ENCODE data around the gene CMBL.
"Not testable (repeated sequence)": the region's sequence is repeated elsewhere in the genome, so short reads cannot be mapped to it uniquely, and the experiment has no call there.

The CMBL gene

DNA sequence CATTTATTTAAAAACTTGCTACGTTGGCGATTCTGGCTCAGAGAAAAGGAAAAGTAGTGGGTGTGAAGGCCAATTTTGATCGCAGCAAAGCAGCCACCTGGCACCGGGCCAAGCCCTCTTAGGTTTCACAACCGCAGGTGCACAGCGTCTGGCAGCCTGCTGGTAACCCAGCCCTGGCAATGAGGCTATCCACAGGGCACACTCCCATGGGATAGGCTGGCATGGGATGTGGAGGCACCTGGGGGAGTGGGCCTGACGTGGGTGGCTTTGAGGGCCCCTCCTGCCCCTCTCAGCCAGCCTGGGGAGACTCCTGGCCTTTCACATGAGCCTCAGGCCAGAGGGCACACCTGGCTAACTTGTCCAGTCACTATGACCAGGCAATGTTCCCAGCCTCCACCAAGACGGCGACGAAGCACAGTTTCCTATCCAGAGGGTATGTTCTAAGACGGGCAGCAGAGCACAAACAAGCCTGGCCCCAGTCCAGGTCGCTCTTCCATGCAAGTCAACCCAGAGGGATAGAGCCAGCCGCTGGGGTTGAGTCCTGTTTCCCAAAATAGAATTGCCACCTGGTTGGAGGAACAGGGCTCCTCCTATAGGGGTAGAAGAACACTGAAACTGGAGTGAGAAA, 19.0 kb downstream of the CMBL start:
- Histone ChIP-seq H3K4me1 (ENCODE audit: control insufficient read depth, low read depth, low read length) (peaks cover 4% of the 10 kb centered on the region), H3K27me3 (ENCODE audit: control insufficient read depth, insufficient read depth, low read length) (no peaks in the 10 kb centered on the region), H3K36me3 (ENCODE audit: control insufficient read depth, low read depth, low read length) (no peaks in the 10 kb centered on the region), H3K27ac (ENCODE audit: low read length) (no peak overlapping the region), H3K4me3 (ENCODE audit: low read length) (no peak overlapping the region), H3K9ac (ENCODE audit: low read length) (no peak overlapping the region), H3K9me3 (ENCODE audit: control insufficient read depth, low read depth, low read length) (no peaks in the 10 kb centered on the region)

DNA sequence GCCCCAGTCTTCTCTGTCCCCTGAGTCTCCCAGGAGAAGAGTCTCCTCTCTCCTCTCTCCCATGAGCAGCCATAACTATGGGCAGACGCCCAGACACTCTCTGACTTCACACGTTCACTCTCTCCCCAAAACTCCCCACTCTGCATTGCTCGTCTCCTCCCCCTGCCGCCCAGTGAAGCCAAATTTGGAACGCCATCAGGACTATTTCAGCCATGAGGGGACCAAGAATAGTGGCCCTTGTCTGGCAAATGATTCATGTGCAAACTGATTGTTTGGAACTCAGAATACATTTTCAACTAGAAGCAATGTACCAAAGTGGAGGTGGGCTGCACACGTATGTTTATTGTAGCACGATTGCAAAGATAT, 20.9 kb downstream of the CMBL start:
- H3K9me3 ChIP-seq (ENCODE audit: control insufficient read depth, low read depth, low read length): no peaks in the 10 kb centered on the region
- no peak overlapping the region for H3K27ac ChIP-seq (ENCODE audit: low read length)

DNA sequence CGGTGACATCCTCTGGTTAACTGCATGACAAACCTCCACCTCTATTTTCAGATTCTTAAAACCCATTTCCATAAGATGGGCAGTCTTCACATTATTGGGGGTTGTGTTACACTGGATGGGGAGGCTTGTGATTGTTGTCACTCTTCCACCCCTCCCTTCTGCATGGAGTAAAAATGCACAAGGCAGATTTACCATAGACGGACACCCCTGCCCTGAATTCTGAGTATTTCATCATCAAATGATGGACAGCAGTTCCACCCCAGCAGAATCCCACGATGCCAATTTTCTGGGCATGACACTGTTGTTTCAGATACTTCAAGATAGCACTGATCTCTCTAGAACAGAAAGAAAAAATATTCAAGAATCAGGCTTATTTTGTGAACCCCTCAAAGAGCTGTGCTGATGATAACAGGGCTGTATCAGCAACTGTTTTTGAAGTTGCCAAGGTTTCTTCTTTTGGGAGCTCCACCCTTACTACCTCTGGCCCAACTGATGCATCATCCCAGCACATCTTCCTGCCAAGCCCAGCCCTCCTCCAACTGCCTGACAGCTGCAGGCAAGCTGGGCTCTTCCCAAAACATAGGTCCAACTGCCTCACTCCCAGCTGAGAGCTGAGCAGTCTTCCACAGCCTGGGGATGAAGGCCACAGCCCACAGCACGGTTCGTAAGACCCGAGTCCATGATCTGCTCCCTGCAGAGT, 21.4 kb downstream of the CMBL start:
- Histone ChIP-seq H3K4me1 (ENCODE audit: control insufficient read depth, low read depth, low read length) (peaks cover 4% of the 10 kb centered on the region), H3K4me3 (ENCODE audit: low read length) (no peak overlapping the region), H3K27me3 (ENCODE audit: control insufficient read depth, insufficient read depth, low read length) (no peaks in the 10 kb centered on the region), H3K9ac (ENCODE audit: low read length) (no peak overlapping the region), H3K36me3 (ENCODE audit: control insufficient read depth, low read depth, low read length) (no peaks in the 10 kb centered on the region), H3K27ac (ENCODE audit: low read length) (no peak overlapping the region), H3K9me3 (ENCODE audit: control insufficient read depth, low read depth, low read length) (no peaks in the 10 kb centered on the region)

More for the DNA sequence above, 20.9 kb downstream of the CMBL start:
- Histone ChIP-seq H3K4me3 (ENCODE audit: low read length) (no peak overlapping the region), H3K9ac (ENCODE audit: low read length) (no peak overlapping the region), H3K27me3 (ENCODE audit: control insufficient read depth, insufficient read depth, low read length) (no peaks in the 10 kb centered on the region), H3K4me1 (ENCODE audit: control insufficient read depth, low read depth, low read length) (peaks cover 4% of the 10 kb centered on the region), H3K36me3 (ENCODE audit: control insufficient read depth, low read depth, low read length) (no peaks in the 10 kb centered on the region)

DNA sequence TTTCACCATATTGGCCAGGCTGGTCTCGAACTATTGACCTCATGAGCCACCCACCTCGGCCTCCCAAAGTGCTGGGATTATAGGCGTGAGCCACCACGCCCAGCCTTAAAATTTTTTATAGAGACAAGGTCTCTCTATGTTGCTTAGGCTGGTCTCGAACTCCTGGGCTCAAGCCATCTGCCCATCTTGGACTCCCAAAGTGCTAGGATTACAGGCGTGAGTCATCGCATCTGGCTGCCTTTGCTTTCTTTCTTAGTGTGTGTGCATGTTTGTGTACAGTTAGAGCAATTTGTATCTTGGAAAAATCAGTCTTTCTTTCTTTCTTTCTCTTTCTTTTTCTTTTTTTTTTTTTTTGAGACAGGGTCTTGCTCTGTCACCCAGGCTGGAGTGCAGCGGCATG, 22.3 kb downstream of the CMBL start:
- H3K4me1 ChIP-seq (ENCODE audit: control insufficient read depth, low read depth, low read length); H3K9me3 ChIP-seq (ENCODE audit: control insufficient read depth, low read depth, low read length); H3K4me3 ChIP-seq (ENCODE audit: low read length); H3K36me3 ChIP-seq (ENCODE audit: control insufficient read depth, low read depth, low read length); H3K9ac ChIP-seq (ENCODE audit: low read length); H3K27me3 ChIP-seq (ENCODE audit: control insufficient read depth, insufficient read depth, low read length); H3K27ac ChIP-seq (ENCODE audit: low read length): not testable (repeated sequence)

DNA sequence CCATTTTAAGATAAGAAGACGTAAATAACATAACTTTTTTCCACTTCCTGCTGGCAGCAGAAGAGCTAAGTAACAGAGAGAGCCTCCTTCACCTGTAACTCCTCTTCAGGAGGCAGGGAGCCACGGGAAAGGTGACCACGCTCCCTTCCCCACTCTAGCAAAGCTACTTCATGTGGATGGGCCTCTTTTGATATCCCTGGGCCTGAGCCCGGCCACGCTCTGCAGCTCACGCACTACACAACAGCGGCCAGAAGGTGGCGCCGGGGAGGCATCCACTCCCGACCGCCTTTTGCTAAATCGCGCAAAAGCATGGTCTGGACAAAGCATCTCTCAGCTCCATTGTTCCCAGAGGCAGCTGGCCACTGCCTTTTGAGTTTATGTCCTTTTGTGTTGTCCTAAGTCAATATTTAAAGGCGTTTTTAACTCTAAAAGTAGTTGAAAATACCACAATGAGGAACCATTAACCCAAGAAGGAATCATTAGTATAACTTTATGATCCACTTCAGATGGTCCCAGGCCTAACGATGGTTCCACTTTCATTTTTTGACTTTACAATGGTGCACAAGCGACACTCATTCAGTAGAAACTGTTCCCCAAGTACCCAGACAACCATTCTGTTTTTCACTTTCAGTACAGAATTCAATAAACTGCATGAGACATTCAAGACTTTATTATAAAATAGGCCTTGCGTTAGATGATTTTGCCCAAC, 23.6 kb downstream of the CMBL start:
- Histone ChIP-seq H3K27ac (ENCODE audit: low read length) (no peak overlapping the region), H3K9ac (ENCODE audit: low read length) (no peak overlapping the region), H3K9me3 (ENCODE audit: control insufficient read depth, low read depth, low read length) (no peaks in the 10 kb centered on the region), H3K36me3 (ENCODE audit: control insufficient read depth, low read depth, low read length) (no peaks in the 10 kb centered on the region), H3K4me3 (ENCODE audit: low read length) (no peak overlapping the region), H3K4me1 (ENCODE audit: control insufficient read depth, low read depth, low read length) (peaks cover 4% of the 10 kb centered on the region), H3K27me3 (ENCODE audit: control insufficient read depth, insufficient read depth, low read length) (no peaks in the 10 kb centered on the region)

DNA sequence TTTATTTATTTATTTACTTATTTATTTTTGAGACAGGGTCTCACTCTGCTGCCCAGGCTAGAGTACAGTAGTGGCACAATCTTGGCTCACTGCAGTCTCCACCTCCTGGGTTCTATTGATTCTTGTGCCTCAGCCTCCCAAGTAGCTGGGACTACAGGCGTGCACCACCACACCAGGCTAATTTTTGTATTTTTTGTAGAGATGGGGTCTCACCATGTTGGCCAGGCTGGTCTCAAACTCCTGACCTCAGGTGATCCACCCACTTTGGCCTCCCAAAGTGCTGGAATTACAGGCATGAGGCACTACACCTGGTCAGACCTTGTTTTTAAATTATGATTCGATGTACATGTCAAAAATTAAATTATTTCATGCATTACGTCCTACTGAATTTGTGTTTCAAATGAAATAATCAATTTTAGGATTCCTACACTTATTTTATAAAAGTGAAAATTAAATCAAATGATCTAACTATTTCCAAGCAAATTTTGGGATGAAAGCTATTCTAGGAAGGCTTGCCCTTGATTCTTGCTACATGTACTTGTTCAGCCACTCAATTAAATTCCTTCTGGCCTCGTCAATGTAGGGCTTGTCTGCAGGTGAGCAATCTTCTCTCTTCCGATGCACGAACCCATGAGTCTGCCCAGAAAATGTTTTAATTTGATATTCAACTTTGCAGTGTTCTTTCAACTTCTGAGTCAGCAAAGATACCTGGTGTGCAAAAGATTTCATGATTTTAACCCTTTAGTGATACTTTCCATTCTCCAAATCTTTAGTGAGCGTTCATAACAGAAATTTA, 27.6 kb downstream of the CMBL start:
- no peaks in the 10 kb centered on the region for H3K9me3 ChIP-seq (ENCODE audit: control insufficient read depth, low read depth, low read length)
- H3K9ac ChIP-seq (ENCODE audit: low read length): no peak overlapping the region
- peaks cover 14% of the 10 kb centered on the region for H3K4me1 ChIP-seq (ENCODE audit: control insufficient read depth, low read depth, low read length)
- no peak overlapping the region for H3K4me3 ChIP-seq (ENCODE audit: low read length)
- no peaks in the 10 kb centered on the region for H3K36me3 ChIP-seq (ENCODE audit: control insufficient read depth, low read depth, low read length)
- no peak overlapping the region for H3K27ac ChIP-seq (ENCODE audit: low read length)
- no peaks in the 10 kb centered on the region for H3K27me3 ChIP-seq (ENCODE audit: control insufficient read depth, insufficient read depth, low read length)

DNA sequence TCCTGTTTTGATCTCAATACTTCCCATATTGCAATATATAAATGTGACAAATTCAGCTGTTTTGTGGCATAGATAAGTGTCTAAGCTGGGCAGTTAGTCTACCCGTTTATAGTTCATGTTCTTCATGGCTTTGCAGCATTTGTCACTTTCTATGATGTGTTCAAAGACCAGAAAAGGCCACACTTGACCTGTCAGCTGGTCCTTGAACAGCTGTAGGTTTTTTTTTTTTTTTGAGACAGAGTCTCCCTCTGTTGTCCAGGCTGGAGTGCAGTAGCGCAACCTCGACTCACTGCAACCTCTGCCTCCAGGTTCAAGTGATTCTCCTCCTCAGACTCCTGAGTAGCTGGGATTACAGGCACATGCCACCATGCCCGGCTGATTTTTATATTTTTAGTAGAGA, 28.4 kb downstream of the CMBL start:
- peaks cover 13% of the 10 kb centered on the region for H3K4me1 ChIP-seq (ENCODE audit: control insufficient read depth, low read depth, low read length)
- H3K27me3 ChIP-seq (ENCODE audit: control insufficient read depth, insufficient read depth, low read length): no peaks in the 10 kb centered on the region
- no peaks in the 10 kb centered on the region for H3K9me3 ChIP-seq (ENCODE audit: control insufficient read depth, low read depth, low read length)
- no peaks in the 10 kb centered on the region for H3K36me3 ChIP-seq (ENCODE audit: control insufficient read depth, low read depth, low read length)
- no peak overlapping the region for H3K27ac ChIP-seq (ENCODE audit: low read length)
- H3K4me3 ChIP-seq (ENCODE audit: low read length): no peak overlapping the region
- H3K9ac ChIP-seq (ENCODE audit: low read length): no peak overlapping the region

DNA sequence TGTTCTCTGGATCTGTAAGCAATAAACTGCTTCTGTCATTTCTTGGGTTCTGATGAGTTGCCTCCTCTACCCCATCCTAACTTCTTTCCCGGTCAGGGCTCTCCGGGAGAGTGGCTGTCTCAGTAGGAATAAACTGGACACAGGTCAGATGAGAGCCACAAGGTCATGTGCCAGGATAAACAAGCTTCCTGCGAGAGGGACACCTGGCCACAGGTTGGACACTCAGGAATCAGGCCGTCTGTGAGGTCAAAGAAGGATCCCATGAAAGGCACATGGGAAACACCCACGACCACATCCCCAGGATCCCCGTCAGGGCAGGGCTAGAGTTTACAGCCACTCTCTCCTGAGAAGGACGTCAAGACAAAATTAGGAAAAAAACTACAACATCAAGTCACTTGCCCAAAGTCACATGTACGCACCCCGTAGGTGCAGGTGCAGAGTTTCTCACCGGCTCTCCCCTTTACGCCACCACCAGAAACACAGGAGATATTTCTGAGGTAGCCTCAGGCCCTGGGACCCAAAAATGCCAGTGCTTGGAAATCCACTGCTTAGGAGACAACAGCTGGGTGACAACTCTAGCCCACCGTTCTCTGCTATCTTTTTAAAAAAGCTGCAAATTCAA, 28.9 kb downstream of the CMBL start:
- H3K36me3 ChIP-seq (ENCODE audit: control insufficient read depth, low read depth, low read length): no peaks in the 10 kb centered on the region
- no peak overlapping the region for H3K9ac ChIP-seq (ENCODE audit: low read length)
- H3K9me3 ChIP-seq (ENCODE audit: control insufficient read depth, low read depth, low read length): no peaks in the 10 kb centered on the region
- no peak overlapping the region for H3K27ac ChIP-seq (ENCODE audit: low read length)
- H3K4me1 ChIP-seq (ENCODE audit: control insufficient read depth, low read depth, low read length): peaks cover 10% of the 10 kb centered on the region
- no peaks in the 10 kb centered on the region for H3K27me3 ChIP-seq (ENCODE audit: control insufficient read depth, insufficient read depth, low read length)
- H3K4me3 ChIP-seq (ENCODE audit: low read length): no peak overlapping the region

DNA sequence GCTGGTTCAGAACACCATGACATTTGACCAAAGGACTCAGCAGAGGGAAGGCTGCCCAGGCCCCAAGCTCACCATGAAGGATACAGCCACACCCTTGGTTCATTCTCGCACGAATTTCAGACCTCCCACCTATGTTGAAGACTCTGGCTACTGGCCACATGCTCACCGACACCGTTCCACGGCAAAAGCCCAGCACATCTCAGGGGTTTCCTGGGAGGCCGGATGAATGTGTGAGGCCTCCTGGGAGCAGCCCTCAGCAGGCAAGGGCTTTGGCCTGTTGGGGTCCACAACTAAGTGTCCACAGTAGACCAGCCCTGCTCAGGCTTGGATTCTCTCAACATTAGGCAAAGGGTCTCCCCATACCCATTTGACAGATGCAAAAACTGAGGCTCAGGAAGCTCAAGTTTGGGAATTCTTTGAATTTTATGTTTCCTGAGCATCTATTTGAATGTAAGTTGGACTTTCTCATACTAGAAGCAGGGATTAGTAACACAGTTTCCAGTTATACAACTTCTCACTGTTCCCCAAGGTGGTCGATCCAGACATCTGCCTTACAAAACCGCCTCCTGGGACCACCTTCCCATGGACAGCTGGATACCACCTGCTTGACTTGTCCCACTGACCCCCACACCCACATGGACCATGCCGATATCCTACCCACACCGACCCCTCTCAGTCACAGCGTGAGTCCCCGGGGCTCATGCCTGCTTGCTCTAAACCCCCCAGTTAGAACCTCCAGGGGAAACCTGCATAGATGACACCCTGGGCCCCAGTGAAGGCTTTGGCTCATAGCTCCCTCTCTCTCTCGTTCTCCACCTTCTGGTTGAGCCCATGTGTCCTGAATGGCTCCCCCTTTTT, 29.7 kb downstream of the CMBL start:
- Histone ChIP-seq H3K4me3 (ENCODE audit: low read length) (no peak overlapping the region), H3K4me1 (ENCODE audit: control insufficient read depth, low read depth, low read length) (peaks cover 10% of the 10 kb centered on the region), H3K9ac (ENCODE audit: low read length) (no peak overlapping the region), H3K27me3 (ENCODE audit: control insufficient read depth, insufficient read depth, low read length) (no peaks in the 10 kb centered on the region), H3K27ac (ENCODE audit: low read length) (no peak overlapping the region), H3K9me3 (ENCODE audit: control insufficient read depth, low read depth, low read length) (no peaks in the 10 kb centered on the region), H3K36me3 (ENCODE audit: control insufficient read depth, low read depth, low read length) (no peaks in the 10 kb centered on the region)

DNA sequence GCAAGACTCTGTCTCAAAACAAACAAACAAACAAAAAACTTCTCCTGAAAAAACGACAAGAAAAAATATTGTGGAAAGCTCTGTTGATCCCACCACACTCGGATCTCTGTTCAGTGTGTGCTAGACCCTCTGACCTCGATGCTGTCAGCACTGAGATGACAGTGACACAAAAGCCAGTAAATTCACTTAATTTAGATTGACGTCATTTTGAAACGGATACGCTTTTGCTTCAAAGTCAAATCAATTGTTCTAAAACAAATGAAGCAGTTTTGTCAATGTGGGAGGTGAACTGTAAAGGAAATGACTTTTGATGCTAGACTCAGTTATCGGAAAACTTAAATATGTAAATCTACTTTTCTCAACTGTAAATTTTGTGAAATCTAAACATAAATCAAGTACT, 31.0 kb downstream of the CMBL start:
- Histone ChIP-seq H3K27me3 (ENCODE audit: control insufficient read depth, insufficient read depth, low read length) (no peaks in the 10 kb centered on the region), H3K4me3 (ENCODE audit: low read length) (no peak overlapping the region), H3K27ac (ENCODE audit: low read length) (no peak overlapping the region), H3K9ac (ENCODE audit: low read length) (no peak overlapping the region), H3K36me3 (ENCODE audit: control insufficient read depth, low read depth, low read length) (no peaks in the 10 kb centered on the region), H3K9me3 (ENCODE audit: control insufficient read depth, low read depth, low read length) (no peaks in the 10 kb centered on the region), H3K4me1 (ENCODE audit: control insufficient read depth, low read depth, low read length) (peaks cover 13% of the 10 kb centered on the region)
